Activated CD4-positive, alpha-beta T cell treated with anti-CD3 and anti-CD28 coated beads, Interleukin-2, amount 10 ng/mL, durations not matched to agents 24 days and 14 days (primary cell): ENCODE data around the gene JAG1. TPM values are rescaled to one million over a fixed set of nuclear protein-coding genes. Genes with fewer than 3 reads are reported as not detected.

Experiments used
- total RNA-seq: library from RNA; stranded (reverse); gene quantifications from 2 replicates; pipeline ENCODE4 v1.2.3, GENCODE V29; 2022

JAG1 gene
- total RNA-seq, 1 donor from 2014 or later, result 1.1 TPM

Other genes starting within 250 kb of the JAG1 start
- 8.0 and 8.9 TPM in 2 replicates for gene MKKS, start 239.8 kb downstream of the JAG1 start, total RNA-seq
- gene SLX4IP, start 238.7 kb downstream of the JAG1 start, total RNA-seq, result 5.9 and 6.6 TPM in 2 replicates